Stimulated activated CD4-positive, alpha-beta T cell treated with anti-CD3 and anti-CD28 coated beads, Interleukin-4, amount 100 ng/mL, for 4 hours (primary cell): Measurements from ENCODE around the gene NPR1.
A peak's percentile ranks its signal among the peaks of the same experiment; 100 is the strongest.
"Not testable (repeated sequence)": the region's sequence is repeated elsewhere in the genome, so short reads cannot be mapped to it uniquely, and the experiment has no call there.

Experiments
- DNase-seq, 2 experiments: peaks; one replicate each; pipeline ENCODE4 v3.0.0-alpha.2; 2020

NPR1 gene

GRCh38 chr1:153678519-153679336 lies at the start of gene NPR1:
Gene NPR1 (plus strand): TSS chr1:153678688. CDS start chr1:153679109, 421 bp downstream.
- DNase-seq: peak in 1 of 2 experiments; percentile 26

GRCh38 chr1:153629343-153629665 lies 49.2 kb upstream of the NPR1 start:
- DNase-seq: no peak

- no peak for DNase-seq
Measured at GRCh38 chr1:153629971-153630370, 48.5 kb upstream of the NPR1 start.

- DNase-seq: no peak
Measured at GRCh38 chr1:153630384-153630783, 48.1 kb upstream of the NPR1 start.

GRCh38 chr1:153631047-153632022 lies 47.2 kb upstream of the NPR1 start:
- DNase-seq: no peak

- no peak for DNase-seq
Measured at GRCh38 chr1:153633161-153633753, 45.2 kb upstream of the NPR1 start.

GRCh38 chr1:153633754-153634665 lies 44.5 kb upstream of the NPR1 start, which contains the start of gene CHTOP:
Gene CHTOP (plus strand): TSS chr1:153634066. CDS start chr1:153636589, 2,523 bp downstream.
- DNase-seq: peak; percentile 92 to 96

GRCh38 chr1:153635872-153636271 lies 42.6 kb upstream of the NPR1 start:
- no peak for DNase-seq

GRCh38 chr1:153636312-153636711 lies 42.2 kb upstream of the NPR1 start:
- no peak for DNase-seq

GRCh38 chr1:153638261-153638660 lies 40.2 kb upstream of the NPR1 start:
- no peak for DNase-seq

GRCh38 chr1:153639280-153639679 lies 39.2 kb upstream of the NPR1 start:
- no peak for DNase-seq

GRCh38 chr1:153640213-153640612 lies 38.3 kb upstream of the NPR1 start:
- not testable (repeated sequence) for DNase-seq

GRCh38 chr1:153640861-153641260 lies 37.6 kb upstream of the NPR1 start:
- DNase-seq: no peak

GRCh38 chr1:153642161-153642560 lies 36.3 kb upstream of the NPR1 start:
- no peak for DNase-seq

GRCh38 chr1:153643100-153643499 lies 35.4 kb upstream of the NPR1 start:
- DNase-seq: no peak

GRCh38 chr1:153643816-153644215 lies 34.7 kb upstream of the NPR1 start:
- no peak for DNase-seq

- DNase-seq: no peak
Measured at GRCh38 chr1:153646672-153647345, 31.7 kb upstream of the NPR1 start.

GRCh38 chr1:153647346-153647714 lies 31.2 kb upstream of the NPR1 start:
- no peak for DNase-seq

GRCh38 chr1:153648000-153648643 lies 30.4 kb upstream of the NPR1 start:
- no peak for DNase-seq

- no peak for DNase-seq
Measured at GRCh38 chr1:153649137-153649862, 29.2 kb upstream of the NPR1 start.
